ENCODE measurements around the gene NKTR. TPM values are rescaled to one million over a fixed set of nuclear protein-coding genes. Genes with fewer than 3 reads are reported as not detected.

Gene NKTR
- total RNA-seq, 6 experiments from 2014 or later = 21.9 to 35.2 (median 28.4) TPM

GRCh38 chr3:42653303-42653559 lies 52.7 kb downstream of the NKTR start:
- intact Hi-C loops (cut with DNase I) = no loop called here
- Histone ChIP-seq H3K27me3 (no peaks in the 10 kb centered on the region), H3K4me1 (peaks cover 0 to 14% (median 3%) of the 10 kb centered on the region in 4 donors), H3K36me3 (peaks cover 0 to 10% (median 0%) of the 10 kb centered on the region in 4 donors), H3K27ac (peak overlapping the region in 2 of 3 donors; percentile 39 to 74), H3K9me3 (no peaks in the 10 kb centered on the region), H3K4me3 (peak overlapping the region; percentile 57 to 64 (median 60))
- ATAC-seq (no peak), DNase-seq (no peak)
- no peak for TF ChIP-seq POLR2A (IDR thresholded peaks at IDR 0.05)
- TF ChIP-seq CTCF (IDR thresholded peaks at IDR 0.05) = no peak
- WGBS (ENCODE audit: insufficient coverage, low coverage, low lambda C conversion rate, missing lambda C conversion rate) = 50% methylated on average over 2 of the region's 3 CpGs

- Histone ChIP-seq H3K27me3 (no peaks in the 10 kb centered on the region), H3K4me3 (peak within 1 kb of the TSS; percentile 60 to 64 (median 60)), H3K4me1 (peaks cover 0 to 14% (median 3%) of the 10 kb centered on the region in 4 donors), H3K36me3 (peaks cover 0 to 4% (median 0%) of the 10 kb centered on the region in 4 donors), H3K9me3 (no peaks in the 10 kb centered on the region), H3K27ac (peak within 1 kb of the TSS; percentile 33 to 74 (median 51))
- DNase-seq (peak in 2 of 3 donors; percentile 73 to 77), ATAC-seq (peak; percentile 1 to 41 (median 38))
- WGBS (ENCODE audit: insufficient coverage, low coverage, low lambda C conversion rate, missing lambda C conversion rate) = 0% methylated on average over 8 of the region's 31 CpGs
- intact Hi-C loops (cut with DNase I) = no loop called here
- TF ChIP-seq CTCF (IDR thresholded peaks at IDR 0.05) (no peak), POLR2A (IDR thresholded peaks at IDR 0.05) (no peak)
These were observed 53.3 kb downstream of the NKTR start, which contains the start of gene ZBTB47 for GRCh38 chr3:42653560-42654330. TSS of gene ZBTB47 (plus strand) at chr3:42653697. CDS start at chr3:42658356, 4,659 bp downstream.

GRCh38 chr3:42654331-42655201 lies 54.1 kb downstream of the NKTR start:
- Histone ChIP-seq H3K4me1 (peaks cover 0 to 14% (median 3%) of the 10 kb centered on the region in 4 donors), H3K4me3 (peak overlapping the region; percentile 60 to 64 (median 60)), H3K9me3 (no peaks in the 10 kb centered on the region), H3K36me3 (no peaks in the 10 kb centered on the region), H3K27ac (peak overlapping the region; percentile 33 to 74 (median 51)), H3K27me3 (no peaks in the 10 kb centered on the region)
- intact Hi-C loops (cut with DNase I) = no loop called here
- peak; percentile 47 to 66 (median 50) for ATAC-seq
- TF ChIP-seq CTCF (IDR thresholded peaks at IDR 0.05) = no peak
- TF ChIP-seq POLR2A (IDR thresholded peaks at IDR 0.05) = no peak
- peak in 1 of 3 donors; percentile 62 for DNase-seq
- 0% methylated on average over 2 of the region's 94 CpGs for WGBS (ENCODE audit: insufficient coverage, low coverage, low lambda C conversion rate, missing lambda C conversion rate)

GRCh38 chr3:42655331-42655888 lies 54.9 kb downstream of the NKTR start:
- no peak for DNase-seq
- TF ChIP-seq CTCF (IDR thresholded peaks at IDR 0.05) (no peak), POLR2A (IDR thresholded peaks at IDR 0.05) (no peak)
- no CpG with 5 or more reads among the region's 4 CpGs for WGBS (ENCODE audit: insufficient coverage, low coverage, low lambda C conversion rate, missing lambda C conversion rate)
- Histone ChIP-seq H3K36me3 (no peaks in the 10 kb centered on the region), H3K4me3 (peak overlapping the region in 1 of 3 donors; percentile 60), H3K27me3 (no peaks in the 10 kb centered on the region), H3K9me3 (no peaks in the 10 kb centered on the region), H3K27ac (no peak overlapping the region), H3K4me1 (peaks cover 0 to 14% (median 3%) of the 10 kb centered on the region in 4 donors)
- ATAC-seq = no peak
- intact Hi-C loops (cut with DNase I) = no loop called here

Data from right lobe of liver (tissue), 6 donors.